ENCODE data around the gene PARVB.
A peak's percentile ranks its signal among the peaks of the same experiment; 100 is the strongest.

PARVB gene

GRCh38 chr22:44172370-44173108 lies 148.4 kb downstream of the PARVB start:
- Histone ChIP-seq H3K27ac (ENCODE audit: low read length) (no peak overlapping the region), H3K27me3 (ENCODE audit: low read depth, low read length) (no peaks in the 10 kb centered on the region), H3K9me3 (ENCODE audit: control insufficient read depth in 1 of 2, low read length in 2 of 2) (no peaks in the 10 kb centered on the region), H3K36me3 (ENCODE audit: control insufficient read depth in 1 of 2, insufficient read depth in 2 of 2, low read length in 2 of 2) (no peaks in the 10 kb centered on the region), H3K4me1 (ENCODE audit: control insufficient read depth in 1 of 2, insufficient read depth in 2 of 2, low read length in 2 of 2) (no peaks in the 10 kb centered on the region), H3K4me3 (ENCODE audit: low read depth in 1 of 2, low read length in 2 of 2) (no peak overlapping the region)

DNA sequence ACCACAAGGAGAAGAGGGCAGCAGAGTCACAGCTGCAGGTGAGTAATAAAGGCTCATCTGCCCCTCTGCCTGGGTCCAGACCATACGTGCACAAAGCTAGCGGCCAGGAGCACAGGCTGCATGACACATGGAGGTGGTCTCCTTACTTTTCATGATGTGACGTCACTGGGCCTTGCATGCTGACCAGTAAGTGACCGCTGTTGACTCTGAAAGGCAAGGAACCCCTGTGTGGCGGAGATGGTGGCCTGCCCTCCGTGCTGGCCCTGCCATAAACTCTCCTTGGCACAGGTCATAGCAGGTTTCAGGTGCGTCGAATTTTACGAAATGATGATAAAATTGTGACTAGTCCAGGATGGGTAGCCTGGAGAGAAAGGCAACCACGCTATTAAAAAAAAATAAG lies 149.1 kb downstream of the PARVB start:
- Histone ChIP-seq H3K4me1 (ENCODE audit: control insufficient read depth in 1 of 2, insufficient read depth in 2 of 2, low read length in 2 of 2) (no peaks in the 10 kb centered on the region), H3K27me3 (ENCODE audit: low read depth, low read length) (no peaks in the 10 kb centered on the region), H3K36me3 (ENCODE audit: control insufficient read depth in 1 of 2, insufficient read depth in 2 of 2, low read length in 2 of 2) (no peaks in the 10 kb centered on the region), H3K27ac (ENCODE audit: low read length) (no peak overlapping the region), H3K9me3 (ENCODE audit: control insufficient read depth in 1 of 2, low read length in 2 of 2) (no peaks in the 10 kb centered on the region), H3K4me3 (ENCODE audit: low read depth in 1 of 2, low read length in 2 of 2) (no peak overlapping the region)

DNA sequence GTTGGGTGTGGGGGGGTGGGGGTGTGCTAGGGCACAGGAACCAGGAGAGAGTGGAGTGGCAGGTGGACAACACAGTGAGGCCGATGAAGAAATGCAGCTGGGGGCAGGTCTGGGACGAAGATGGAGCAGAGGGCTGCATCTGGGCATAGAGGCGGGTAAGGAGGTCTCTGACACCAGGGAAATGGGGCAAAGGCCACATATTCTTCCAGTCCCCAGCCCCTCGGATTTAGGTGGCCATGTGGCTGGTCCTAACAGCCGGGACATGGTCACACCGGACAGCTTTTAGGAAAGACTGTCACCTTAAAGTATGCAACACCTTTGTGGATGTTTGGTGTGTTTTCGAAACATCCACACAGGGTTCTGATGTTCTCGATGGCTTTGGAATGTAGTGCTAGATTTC lies 151.6 kb downstream of the PARVB start:
- no peak overlapping the region for H3K27ac ChIP-seq (ENCODE audit: low read length)
- H3K36me3 ChIP-seq (ENCODE audit: control insufficient read depth in 1 of 2, insufficient read depth in 2 of 2, low read length in 2 of 2): no peaks in the 10 kb centered on the region
- H3K4me1 ChIP-seq (ENCODE audit: control insufficient read depth in 1 of 2, insufficient read depth in 2 of 2, low read length in 2 of 2): no peaks in the 10 kb centered on the region
- H3K9me3 ChIP-seq (ENCODE audit: control insufficient read depth in 1 of 2, low read length in 2 of 2): no peaks in the 10 kb centered on the region
- H3K27me3 ChIP-seq (ENCODE audit: low read depth, low read length): no peaks in the 10 kb centered on the region
- no peak overlapping the region for H3K4me3 ChIP-seq (ENCODE audit: low read depth in 1 of 2, low read length in 2 of 2)

GRCh38 chr22:44179196-44179988 lies 155.3 kb downstream of the PARVB start:
- Histone ChIP-seq H3K27ac (ENCODE audit: low read length) (no peak overlapping the region), H3K27me3 (ENCODE audit: low read depth, low read length) (no peaks in the 10 kb centered on the region), H3K4me3 (ENCODE audit: low read depth in 1 of 2, low read length in 2 of 2) (no peak overlapping the region), H3K36me3 (ENCODE audit: control insufficient read depth in 1 of 2, insufficient read depth in 2 of 2, low read length in 2 of 2) (no peaks in the 10 kb centered on the region), H3K4me1 (ENCODE audit: control insufficient read depth in 1 of 2, insufficient read depth in 2 of 2, low read length in 2 of 2) (no peaks in the 10 kb centered on the region), H3K9me3 (ENCODE audit: control insufficient read depth in 1 of 2, low read length in 2 of 2) (no peaks in the 10 kb centered on the region)

DNA sequence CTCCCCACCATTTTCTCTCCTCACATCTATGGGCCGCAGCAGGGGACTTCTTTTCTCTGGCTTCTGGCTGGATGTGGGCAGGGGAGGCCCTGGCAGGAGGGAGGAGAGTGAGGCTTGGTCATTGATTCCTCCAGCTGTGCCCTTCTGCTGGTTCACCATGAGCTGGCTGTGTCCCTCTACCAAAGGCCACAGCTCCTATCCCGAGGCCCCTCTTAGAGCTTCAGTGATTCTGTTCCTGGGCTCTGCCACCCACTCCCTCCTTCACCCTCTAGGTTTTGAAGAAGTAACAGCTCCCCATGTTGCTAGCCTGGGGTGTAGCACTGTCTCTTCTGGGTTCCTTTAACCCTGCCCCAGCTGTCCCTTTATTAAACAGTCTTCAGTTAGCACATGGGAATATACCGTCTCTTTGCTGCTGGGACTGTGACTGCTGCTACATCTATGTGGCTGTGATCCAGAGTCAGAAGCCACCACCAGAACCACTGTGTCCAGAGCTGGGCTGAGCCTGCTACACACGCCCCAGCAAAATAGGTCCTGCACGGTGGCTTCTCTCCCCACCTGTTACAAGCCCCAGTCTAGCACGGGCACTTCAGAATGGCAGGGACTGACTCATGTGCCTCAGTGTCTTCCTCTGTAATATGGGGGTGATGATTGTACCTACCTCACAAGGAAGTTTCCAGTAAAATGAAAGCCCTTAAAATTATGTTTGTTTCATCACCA lies 156.0 kb downstream of the PARVB start:
- no peak overlapping the region for H3K4me3 ChIP-seq (ENCODE audit: low read depth in 1 of 2, low read length in 2 of 2)
- H3K27ac ChIP-seq (ENCODE audit: low read length): no peak overlapping the region
- no peaks in the 10 kb centered on the region for H3K27me3 ChIP-seq (ENCODE audit: low read depth, low read length)
- H3K4me1 ChIP-seq (ENCODE audit: control insufficient read depth in 1 of 2, insufficient read depth in 2 of 2, low read length in 2 of 2): no peaks in the 10 kb centered on the region
- H3K9me3 ChIP-seq (ENCODE audit: control insufficient read depth in 1 of 2, low read length in 2 of 2): no peaks in the 10 kb centered on the region
- H3K36me3 ChIP-seq (ENCODE audit: control insufficient read depth in 1 of 2, insufficient read depth in 2 of 2, low read length in 2 of 2): no peaks in the 10 kb centered on the region

GRCh38 chr22:44180706-44181032 lies 156.6 kb downstream of the PARVB start, which contains the start of gene PARVG:
Gene PARVG, plus strand, starts transcription at chr22:44180925. Its CDS starts 2,405 bp downstream, at chr22:44183330.
- Histone ChIP-seq H3K4me3 (ENCODE audit: low read depth in 1 of 2, low read length in 2 of 2) (peak within 1 kb of the TSS; percentile 42 to 48), H3K27me3 (ENCODE audit: low read depth, low read length) (no peaks in the 10 kb centered on the region), H3K27ac (ENCODE audit: low read length) (peak within 1 kb of the TSS; percentile 45), H3K4me1 (ENCODE audit: control insufficient read depth in 1 of 2, insufficient read depth in 2 of 2, low read length in 2 of 2) (no peaks in the 10 kb centered on the region), H3K9me3 (ENCODE audit: control insufficient read depth in 1 of 2, low read length in 2 of 2) (no peaks in the 10 kb centered on the region), H3K36me3 (ENCODE audit: control insufficient read depth in 1 of 2, insufficient read depth in 2 of 2, low read length in 2 of 2) (no peaks in the 10 kb centered on the region)

DNA sequence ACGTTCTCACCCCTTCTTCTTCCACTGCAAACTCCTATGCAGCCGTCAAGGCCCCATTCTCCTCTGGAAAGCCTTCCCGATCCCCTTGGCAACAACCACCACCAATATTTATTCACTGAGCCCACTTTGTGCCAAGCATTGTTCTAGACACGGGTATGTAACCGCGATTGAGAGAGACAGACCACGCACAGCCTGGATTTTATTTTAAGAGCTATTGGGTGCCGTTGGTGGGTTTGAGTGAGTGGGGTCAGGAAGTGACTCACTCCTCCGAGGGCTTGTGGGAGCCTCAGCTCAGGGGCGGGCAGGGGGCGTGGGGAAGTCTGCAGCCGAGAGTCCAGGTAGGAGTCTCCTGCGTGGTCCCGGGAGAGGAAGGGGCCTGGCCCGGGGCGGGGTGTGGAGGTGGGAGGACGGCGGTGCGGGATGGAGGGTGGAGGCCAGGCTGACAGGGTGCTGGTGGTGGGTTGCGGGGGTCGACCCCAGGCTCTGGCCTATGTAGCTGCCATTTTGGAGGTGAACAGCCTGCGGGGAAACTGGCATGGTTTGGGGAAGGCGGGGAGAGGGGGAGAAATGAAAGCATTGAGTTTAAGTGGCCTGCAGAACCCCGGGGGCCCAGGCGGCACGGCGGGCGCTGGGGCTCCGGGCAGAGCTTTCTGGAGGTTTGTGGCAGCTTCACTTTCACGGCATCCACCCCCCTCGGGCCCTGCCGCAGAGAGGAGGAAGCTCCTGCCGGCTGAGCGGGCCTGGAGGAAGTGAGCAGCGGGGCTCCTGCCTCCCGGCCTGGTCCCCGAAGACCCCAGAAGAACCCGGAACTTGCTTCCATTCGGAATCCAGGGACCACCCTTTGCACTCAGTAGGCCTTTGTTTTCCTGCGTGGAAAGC lies 157.2 kb downstream of the PARVB start:
- Histone ChIP-seq H3K4me1 (ENCODE audit: control insufficient read depth in 1 of 2, insufficient read depth in 2 of 2, low read length in 2 of 2) (no peaks in the 10 kb centered on the region), H3K27ac (ENCODE audit: low read length) (peak overlapping the region; percentile 45), H3K36me3 (ENCODE audit: control insufficient read depth in 1 of 2, insufficient read depth in 2 of 2, low read length in 2 of 2) (no peaks in the 10 kb centered on the region), H3K27me3 (ENCODE audit: low read depth, low read length) (no peaks in the 10 kb centered on the region), H3K4me3 (ENCODE audit: low read depth in 1 of 2, low read length in 2 of 2) (peak overlapping the region; percentile 42 to 48), H3K9me3 (ENCODE audit: control insufficient read depth in 1 of 2, low read length in 2 of 2) (no peaks in the 10 kb centered on the region)

DNA sequence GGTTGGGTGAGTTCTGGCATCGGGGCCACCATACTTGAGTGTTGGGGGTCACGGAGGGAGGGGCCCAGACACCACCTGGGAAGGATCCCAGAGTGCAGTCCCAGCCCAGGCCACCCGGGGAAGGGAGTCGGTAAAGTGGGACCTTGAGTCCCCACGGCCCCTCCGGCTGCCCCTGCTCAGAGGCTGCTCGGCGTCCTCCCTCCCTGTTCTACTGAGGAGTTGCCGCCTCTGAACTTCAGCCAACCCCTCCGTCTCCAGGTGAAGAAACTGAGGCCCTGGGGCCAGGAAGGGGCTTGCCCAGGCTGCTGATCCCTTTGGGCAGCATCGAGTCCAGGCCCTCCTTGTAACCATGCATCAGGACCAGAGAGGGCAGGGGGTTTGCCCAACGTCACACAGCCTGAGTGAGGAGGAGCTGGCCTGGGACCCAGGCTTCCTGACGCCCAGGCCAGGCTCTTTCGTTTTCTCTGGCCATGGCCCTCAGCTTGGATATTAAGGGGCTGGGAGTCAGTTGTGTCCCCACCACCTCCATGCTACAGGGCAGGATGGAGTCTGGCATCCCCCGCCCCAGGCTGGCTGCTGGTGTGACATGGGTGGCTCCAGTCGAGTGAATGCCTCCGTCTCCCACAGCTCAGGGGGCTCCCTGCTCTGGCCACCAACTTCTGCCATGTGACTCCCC lies 157.9 kb downstream of the PARVB start:
- no peaks in the 10 kb centered on the region for H3K27me3 ChIP-seq (ENCODE audit: low read depth, low read length)
- H3K4me3 ChIP-seq (ENCODE audit: low read depth in 1 of 2, low read length in 2 of 2): peak overlapping the region; percentile 42 to 48
- H3K4me1 ChIP-seq (ENCODE audit: control insufficient read depth in 1 of 2, insufficient read depth in 2 of 2, low read length in 2 of 2): no peaks in the 10 kb centered on the region
- no peaks in the 10 kb centered on the region for H3K9me3 ChIP-seq (ENCODE audit: control insufficient read depth in 1 of 2, low read length in 2 of 2)
- peak overlapping the region; percentile 45 for H3K27ac ChIP-seq (ENCODE audit: low read length)
- H3K36me3 ChIP-seq (ENCODE audit: control insufficient read depth in 1 of 2, insufficient read depth in 2 of 2, low read length in 2 of 2): no peaks in the 10 kb centered on the region

GRCh38 chr22:44182588-44183286 lies 158.6 kb downstream of the PARVB start:
- Histone ChIP-seq H3K27ac (ENCODE audit: low read length) (peak overlapping the region; percentile 45), H3K36me3 (ENCODE audit: control insufficient read depth in 1 of 2, insufficient read depth in 2 of 2, low read length in 2 of 2) (no peaks in the 10 kb centered on the region), H3K4me3 (ENCODE audit: low read depth in 1 of 2, low read length in 2 of 2) (peak overlapping the region; percentile 42 to 48), H3K9me3 (ENCODE audit: control insufficient read depth in 1 of 2, low read length in 2 of 2) (no peaks in the 10 kb centered on the region), H3K27me3 (ENCODE audit: low read depth, low read length) (no peaks in the 10 kb centered on the region), H3K4me1 (ENCODE audit: control insufficient read depth in 1 of 2, insufficient read depth in 2 of 2, low read length in 2 of 2) (no peaks in the 10 kb centered on the region)

- Histone ChIP-seq H3K4me3 (ENCODE audit: low read depth in 1 of 2, low read length in 2 of 2) (no peak overlapping the region), H3K4me1 (ENCODE audit: control insufficient read depth in 1 of 2, insufficient read depth in 2 of 2, low read length in 2 of 2) (no peaks in the 10 kb centered on the region), H3K27me3 (ENCODE audit: low read depth, low read length) (no peaks in the 10 kb centered on the region), H3K27ac (ENCODE audit: low read length) (no peak overlapping the region), H3K36me3 (ENCODE audit: control insufficient read depth in 1 of 2, insufficient read depth in 2 of 2, low read length in 2 of 2) (no peaks in the 10 kb centered on the region), H3K9me3 (ENCODE audit: control insufficient read depth in 1 of 2, low read length in 2 of 2) (no peaks in the 10 kb centered on the region)
Observed at GRCh38 chr22:44183287-44183588, 159.1 kb downstream of the PARVB start.

All from muscle layer of duodenum (tissue), 2 donors.